Adrenal gland (tissue), 5 donors: Measurements from ENCODE around the gene PODNL1.

Source experiments
- POLR2A ChIP-seq, 2 donors: fragments of 450-650 bp; IDR thresholded peaks; one replicate each; pipeline ENCODE4 v1.6.1; 2017; ENCODE audit warnings: antibody characterized with exemption in 2 of 2, mild to moderate bottlenecking in 2 of 2, moderate library complexity in 1 of 2
- TF ChIP-seq, protein P1 (sequence below), 6 experiments: fragments of 450-650 bp in 4 of 6; fragments of 200-600 bp in 2 of 6; sonication (generic) in 1 of 6; IDR thresholded peaks; 1 replicate in 5 of 6; 2 replicates in 1 of 6; pipeline versions ENCODE4 v1.5.1 to v1.8.0; 2016 to 2021; ENCODE audit warnings: antibody characterized with exemption in 6 of 6, mild to moderate bottlenecking in 2 of 6, moderate library complexity in 1 of 6
- donor health status: DM: no; HTN: no; CAD: no.

DNA sequence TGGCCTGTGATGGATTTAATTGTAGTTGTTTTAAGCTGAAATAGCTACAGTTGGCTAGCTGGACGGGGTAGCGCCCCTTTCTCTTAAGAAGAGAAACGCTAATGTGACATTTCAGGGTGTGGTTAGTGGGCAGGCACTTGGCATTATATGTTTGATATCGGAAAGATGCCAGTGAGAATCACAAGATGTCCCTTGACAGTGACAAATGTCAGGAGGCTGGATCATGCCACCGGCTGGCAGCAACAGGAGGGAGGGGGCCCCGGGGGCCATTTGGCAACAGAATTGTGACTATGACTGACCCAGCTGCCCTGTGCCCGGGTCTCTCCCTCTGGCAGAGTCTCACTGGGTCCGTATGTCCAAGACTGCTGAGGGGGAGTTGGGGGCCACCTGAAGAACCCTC lies 18.8 kb upstream of the PODNL1 start:
- TF ChIP-seq, protein P1, sequence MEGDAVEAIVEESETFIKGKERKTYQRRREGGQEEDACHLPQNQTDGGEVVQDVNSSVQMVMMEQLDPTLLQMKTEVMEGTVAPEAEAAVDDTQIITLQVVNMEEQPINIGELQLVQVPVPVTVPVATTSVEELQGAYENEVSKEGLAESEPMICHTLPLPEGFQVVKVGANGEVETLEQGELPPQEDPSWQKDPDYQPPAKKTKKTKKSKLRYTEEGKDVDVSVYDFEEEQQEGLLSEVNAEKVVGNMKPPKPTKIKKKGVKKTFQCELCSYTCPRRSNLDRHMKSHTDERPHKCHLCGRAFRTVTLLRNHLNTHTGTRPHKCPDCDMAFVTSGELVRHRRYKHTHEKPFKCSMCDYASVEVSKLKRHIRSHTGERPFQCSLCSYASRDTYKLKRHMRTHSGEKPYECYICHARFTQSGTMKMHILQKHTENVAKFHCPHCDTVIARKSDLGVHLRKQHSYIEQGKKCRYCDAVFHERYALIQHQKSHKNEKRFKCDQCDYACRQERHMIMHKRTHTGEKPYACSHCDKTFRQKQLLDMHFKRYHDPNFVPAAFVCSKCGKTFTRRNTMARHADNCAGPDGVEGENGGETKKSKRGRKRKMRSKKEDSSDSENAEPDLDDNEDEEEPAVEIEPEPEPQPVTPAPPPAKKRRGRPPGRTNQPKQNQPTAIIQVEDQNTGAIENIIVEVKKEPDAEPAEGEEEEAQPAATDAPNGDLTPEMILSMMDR (IDR thresholded peaks at IDR 0.05), result no peak
- TF ChIP-seq POLR2A (IDR thresholded peaks at IDR 0.05), result no peak
